Measurements from ENCODE around the gene MATR3.

MATR3 gene

GRCh38 chr5:139273322-139273571 lies 20.3 kb upstream of the MATR3 start:
- no peak for DNase-seq

- DNase-seq, result peak; percentile 49
Measured at GRCh38 chr5:139273572-139274289, 19.8 kb upstream of the MATR3 start.

GRCh38 chr5:139275536-139275935 lies 18.0 kb upstream of the MATR3 start:
- no peak for DNase-seq

- no peak for DNase-seq
Measured at GRCh38 chr5:139275956-139276355, 17.6 kb upstream of the MATR3 start.

GRCh38 chr5:139276426-139276825 lies 17.1 kb upstream of the MATR3 start:
- DNase-seq, result no peak

- DNase-seq, result no peak
Measured at GRCh38 chr5:139277171-139277570, 16.4 kb upstream of the MATR3 start.

- DNase-seq, result no peak
Measured at GRCh38 chr5:139278540-139279274, 14.8 kb upstream of the MATR3 start.

GRCh38 chr5:139282197-139282557 lies 11.4 kb upstream of the MATR3 start:
- DNase-seq, result no peak

GRCh38 chr5:139283252-139284166 lies 10.0 kb upstream of the MATR3 start:
- DNase-seq, result no peak

GRCh38 chr5:139284295-139284694 lies 9.2 kb upstream of the MATR3 start:
- no peak for DNase-seq

GRCh38 chr5:139285651-139286392 lies 7.7 kb upstream of the MATR3 start:
- DNase-seq, result no peak

GRCh38 chr5:139287890-139288635 lies 5.5 kb upstream of the MATR3 start:
- DNase-seq, result no peak

GRCh38 chr5:139291051-139291450 lies 2.5 kb upstream of the MATR3 start:
- DNase-seq, result no peak

- no peak for DNase-seq
Measured at GRCh38 chr5:139293202-139293506, 386 bp upstream of the MATR3 start.

- DNase-seq, result peak; percentile 47
Measured at GRCh38 chr5:139294374-139295165, 1.0 kb downstream of the MATR3 start.

GRCh38 chr5:139295346-139296057 lies 2.0 kb downstream of the MATR3 start:
- DNase-seq, result no peak

GRCh38 chr5:139296198-139296597 lies 2.7 kb downstream of the MATR3 start:
- DNase-seq, result no peak

GRCh38 chr5:139296862-139297326 lies 3.4 kb downstream of the MATR3 start:
- no peak for DNase-seq

- DNase-seq, result no peak
Measured at GRCh38 chr5:139297439-139298133, 4.0 kb downstream of the MATR3 start.

- DNase-seq, result no peak
Measured at GRCh38 chr5:139298242-139298641, 4.7 kb downstream of the MATR3 start.

All from DMS79 treated with DMSO at 0.1 percent for 48 hours (cell line).